ENCODE measurements around the gene RNF222.
A peak's percentile ranks its signal among the peaks of the same experiment; 100 is the strongest.
"Not testable (repeated sequence)": the region's sequence is repeated elsewhere in the genome, so short reads cannot be mapped to it uniquely, and the experiment has no call there.

The RNF222 gene

DNA sequence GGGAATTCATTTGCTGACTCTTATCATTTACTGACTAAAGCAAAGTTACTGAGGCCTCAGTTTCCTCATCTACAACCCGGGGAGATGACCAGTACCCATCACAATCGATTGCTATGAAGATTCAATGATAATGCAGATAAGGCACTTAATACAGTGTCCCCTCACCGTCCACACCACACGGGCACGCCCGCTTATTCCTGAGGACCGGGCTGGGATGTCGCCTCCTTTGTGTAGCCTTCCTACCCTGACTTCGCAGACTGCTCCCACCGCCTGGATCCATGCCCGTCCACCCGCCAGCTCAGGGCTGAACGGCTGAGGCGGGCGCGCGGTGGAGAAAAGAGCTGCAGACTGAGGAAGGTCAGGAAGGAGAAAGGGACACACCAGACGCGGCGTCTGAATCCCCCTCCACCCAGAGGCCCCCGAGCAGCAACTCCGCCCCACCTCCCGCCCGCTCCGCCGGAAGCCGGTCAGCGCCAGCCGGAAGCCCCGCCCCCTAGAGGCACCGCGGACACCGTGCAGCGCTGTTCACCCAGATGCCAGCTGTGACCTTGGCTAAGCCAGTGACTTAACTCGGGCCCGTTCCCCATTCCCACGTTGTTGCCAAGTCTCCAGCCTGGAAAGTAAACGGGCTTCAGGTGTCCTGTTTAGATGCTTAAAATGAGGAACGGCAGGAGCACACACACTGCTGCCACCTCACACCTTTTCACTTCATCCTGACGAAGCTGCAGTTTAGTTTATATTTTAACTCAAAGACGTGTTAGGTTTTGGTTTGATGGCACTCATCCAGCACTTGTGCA, 21.2 kb downstream of the RNF222 start, which contains the start of gene KRABD2:
Gene KRABD2 (minus strand): TSS at position 434 of the 797 bp plus-strand sequence.
- no peaks in the 10 kb centered on the region for H3K9me3 Mint-ChIP-seq
- peaks cover 66% of the 10 kb centered on the region for H3K36me3 Mint-ChIP-seq
- peaks cover 60% of the 10 kb centered on the region for H3K4me1 Mint-ChIP-seq

GRCh38 chr17:8375738-8376259, 21.8 kb downstream of the RNF222 start:
- Mint-ChIP-seq H3K27me3 (no peaks in the 10 kb centered on the region), H3K4me1 (peaks cover 53% of the 10 kb centered on the region), H3K4me3 (peak overlapping the region; percentile 86), H3K9me3 (no peaks in the 10 kb centered on the region), H3K36me3 (peaks cover 64% of the 10 kb centered on the region), H3K27ac (peak overlapping the region; percentile 71)
- no peak for ATAC-seq

More for the DNA sequence above, 21.2 kb downstream of the RNF222 start, which contains the start of gene KRABD2:
- Mint-ChIP-seq H3K27me3 (no peaks in the 10 kb centered on the region), H3K4me3 (peak within 1 kb of the TSS; percentile 86), H3K27ac (peak within 1 kb of the TSS; percentile 71)
- ATAC-seq: peak; percentile 99

DNA sequence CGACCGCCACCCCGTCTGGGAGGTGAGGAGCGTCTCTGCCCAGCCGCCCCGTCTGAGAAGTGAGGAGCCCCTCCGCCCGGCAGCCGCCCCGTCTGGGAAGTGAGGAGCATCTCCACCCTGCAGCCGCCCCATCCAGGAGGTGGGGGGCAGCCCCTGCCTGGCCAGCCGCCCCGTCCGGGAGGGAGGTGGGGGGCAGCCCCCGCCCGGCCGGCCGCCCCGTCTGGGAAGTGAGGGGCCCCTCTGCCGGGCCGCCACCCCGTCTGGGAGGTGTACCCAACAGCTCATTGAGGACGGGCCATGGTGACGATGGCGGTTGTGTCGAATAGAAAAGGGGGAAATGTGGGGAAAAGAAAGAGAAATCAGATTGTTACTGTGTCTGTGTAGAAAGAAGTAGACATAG, 23.8 kb downstream of the RNF222 start:
- H3K4me3 Mint-ChIP-seq, H3K27ac Mint-ChIP-seq, ATAC-seq, H3K27me3 Mint-ChIP-seq, H3K9me3 Mint-ChIP-seq: not testable (repeated sequence)
- Mint-ChIP-seq H3K36me3 (peaks cover 59% of the 10 kb centered on the region), H3K4me1 (peaks cover 46% of the 10 kb centered on the region)

DNA sequence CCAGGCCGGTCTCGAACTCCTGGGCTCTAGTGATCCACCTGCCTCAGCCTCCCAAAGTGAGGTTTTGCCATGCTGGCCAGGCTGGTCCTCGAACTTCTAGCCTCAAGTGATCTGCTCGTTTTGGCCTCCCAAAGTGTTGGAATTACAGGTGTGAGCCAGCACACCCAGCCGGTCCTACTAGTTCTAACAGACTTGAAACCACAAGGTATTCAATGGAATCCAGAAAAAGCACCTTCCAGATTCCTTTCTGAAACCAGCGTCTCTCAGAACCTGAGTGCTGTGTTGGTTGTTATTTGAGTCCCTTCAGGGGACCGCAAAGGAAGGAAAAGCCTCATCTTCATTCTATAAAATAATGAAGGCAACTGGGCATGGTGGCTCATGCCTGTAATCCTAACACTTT, 25.2 kb downstream of the RNF222 start:
- no peak for ATAC-seq
- H3K4me1 Mint-ChIP-seq: peaks cover 31% of the 10 kb centered on the region
- H3K27me3 Mint-ChIP-seq: no peaks in the 10 kb centered on the region
- peak overlapping the region; percentile 42 for H3K27ac Mint-ChIP-seq
- H3K4me3 Mint-ChIP-seq: no peak overlapping the region
- peaks cover 53% of the 10 kb centered on the region for H3K36me3 Mint-ChIP-seq
- no peaks in the 10 kb centered on the region for H3K9me3 Mint-ChIP-seq

- Mint-ChIP-seq H3K36me3 (peaks cover 50% of the 10 kb centered on the region), H3K9me3 (no peaks in the 10 kb centered on the region), H3K27ac (no peak overlapping the region)
Observed at GRCh38 chr17:8371786-8372185, 25.8 kb downstream of the RNF222 start.

DNA sequence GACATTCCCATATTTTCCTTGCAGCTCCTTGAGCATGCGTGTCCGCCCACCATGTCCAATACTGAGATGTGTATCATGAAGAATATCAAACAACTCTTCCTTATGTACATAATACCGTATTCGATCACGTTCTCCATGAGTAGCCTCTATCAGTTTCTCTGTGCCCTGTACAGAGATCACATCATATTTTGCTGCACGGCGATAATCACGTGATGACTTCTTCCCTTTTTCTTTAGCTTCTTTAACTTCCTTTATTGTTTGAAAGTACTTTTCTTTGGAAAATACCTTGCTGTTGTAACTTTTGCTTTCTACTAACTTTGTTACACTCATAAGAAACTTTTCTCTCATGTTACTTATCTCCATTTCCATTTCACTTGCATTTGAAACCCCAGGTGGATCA, 27.7 kb downstream of the RNF222 start:
- peaks cover 15% of the 10 kb centered on the region for H3K4me1 Mint-ChIP-seq
- no peak for ATAC-seq
- no peak overlapping the region for H3K4me3 Mint-ChIP-seq

More at GRCh38 chr17:8371786-8372185, 25.8 kb downstream of the RNF222 start:
- no peak for ATAC-seq
- Mint-ChIP-seq H3K27me3 (no peaks in the 10 kb centered on the region), H3K4me3 (no peak overlapping the region), H3K4me1 (peaks cover 28% of the 10 kb centered on the region)

DNA sequence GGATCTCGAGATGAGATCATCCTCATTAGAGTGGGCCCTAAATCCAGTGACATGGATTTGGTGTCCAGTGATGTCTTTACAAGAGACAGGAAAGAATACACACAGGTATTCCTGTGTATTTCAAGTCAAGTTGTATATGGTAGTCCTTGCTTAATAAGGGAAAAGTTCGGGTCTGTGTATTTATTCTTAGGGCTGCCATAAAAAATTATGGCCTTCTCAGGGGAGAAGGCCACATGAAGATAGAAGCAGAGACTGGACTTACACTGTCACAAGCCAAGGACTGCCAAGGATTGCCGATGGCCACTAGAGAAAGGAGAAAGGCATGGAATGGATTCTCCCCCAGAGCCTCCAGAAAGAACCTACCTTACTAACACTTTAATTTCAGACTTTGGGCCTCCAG, 29.4 kb downstream of the RNF222 start:
- H3K27me3 Mint-ChIP-seq: no peaks in the 10 kb centered on the region
- no peak for ATAC-seq
- no peak overlapping the region for H3K4me3 Mint-ChIP-seq
- no peaks in the 10 kb centered on the region for H3K9me3 Mint-ChIP-seq
- H3K36me3 Mint-ChIP-seq: peaks cover 37% of the 10 kb centered on the region
- H3K27ac Mint-ChIP-seq: no peak overlapping the region
- H3K4me1 Mint-ChIP-seq: peaks cover 12% of the 10 kb centered on the region

More for the DNA sequence above, 27.7 kb downstream of the RNF222 start:
- Mint-ChIP-seq H3K27me3 (no peaks in the 10 kb centered on the region), H3K36me3 (peaks cover 39% of the 10 kb centered on the region), H3K27ac (peak overlapping the region; percentile 57), H3K9me3 (no peaks in the 10 kb centered on the region)

DNA sequence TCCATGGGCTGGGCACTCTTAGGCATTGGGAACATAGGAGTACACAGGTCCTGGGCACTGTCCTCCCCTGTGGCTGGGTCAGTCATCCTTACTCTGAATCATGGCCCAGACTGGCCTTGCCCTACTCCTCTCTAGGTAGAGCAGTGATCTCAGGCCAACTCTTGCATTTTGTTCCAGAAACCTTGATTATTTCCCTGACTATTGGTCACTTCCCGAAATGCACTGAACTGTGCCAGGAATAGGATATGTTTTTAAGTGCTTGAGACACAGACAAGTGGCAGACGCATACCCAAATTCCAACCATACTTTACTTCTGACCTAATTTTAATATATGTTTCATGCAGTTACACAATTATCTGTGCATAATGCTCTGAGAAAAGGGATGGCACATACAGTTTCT, 31.4 kb downstream of the RNF222 start:
- Mint-ChIP-seq H3K9me3 (no peaks in the 10 kb centered on the region), H3K4me1 (peaks cover 9% of the 10 kb centered on the region), H3K27ac (no peak overlapping the region), H3K27me3 (no peaks in the 10 kb centered on the region), H3K4me3 (no peak overlapping the region), H3K36me3 (peaks cover 25% of the 10 kb centered on the region)
- ATAC-seq: no peak

GRCh38 chr17:8365143-8365542, 32.5 kb downstream of the RNF222 start:
- no peaks in the 10 kb centered on the region for H3K9me3 Mint-ChIP-seq
- H3K4me1 Mint-ChIP-seq: peaks cover 6% of the 10 kb centered on the region
- peaks cover 20% of the 10 kb centered on the region for H3K36me3 Mint-ChIP-seq
- no peaks in the 10 kb centered on the region for H3K27me3 Mint-ChIP-seq
- H3K4me3 Mint-ChIP-seq: no peak overlapping the region
- no peak overlapping the region for H3K27ac Mint-ChIP-seq
- no peak for ATAC-seq

DNA sequence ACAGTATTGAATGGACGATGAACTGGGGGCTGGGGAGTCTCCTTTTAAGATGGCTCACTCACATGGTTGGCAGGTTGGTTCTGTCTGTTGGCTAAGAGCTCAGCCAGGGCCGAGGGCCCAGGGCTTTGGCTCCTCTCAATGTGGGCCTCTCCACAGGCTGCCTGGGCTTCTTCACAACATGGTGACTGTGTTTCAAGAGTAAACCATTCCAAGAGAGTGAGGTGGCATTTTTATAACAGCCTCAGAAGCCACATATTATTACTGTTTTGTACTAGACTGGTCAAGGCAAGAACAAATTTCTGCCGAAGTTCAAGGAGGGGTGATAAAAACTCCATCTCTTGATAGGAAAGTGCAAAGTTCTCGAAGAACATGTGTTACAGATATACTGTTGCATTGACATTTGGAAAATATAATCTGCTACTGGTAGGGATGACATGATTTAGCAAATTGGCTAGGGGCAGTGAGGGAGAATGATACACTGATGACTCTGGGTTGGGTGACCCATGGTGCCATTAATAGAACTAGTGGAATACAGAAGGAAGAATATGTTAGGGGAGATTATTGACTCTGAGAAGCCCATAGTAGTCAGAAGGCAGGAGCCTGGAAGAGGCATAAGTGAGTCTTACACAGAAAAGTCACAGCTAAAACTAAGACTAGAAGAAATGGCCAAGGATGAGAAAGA, 34.8 kb downstream of the RNF222 start:
- no peaks in the 10 kb centered on the region for H3K27me3 Mint-ChIP-seq
- H3K4me3 Mint-ChIP-seq: no peak overlapping the region
- ATAC-seq: no peak
- no peak overlapping the region for H3K27ac Mint-ChIP-seq
- H3K36me3 Mint-ChIP-seq: peaks cover 7% of the 10 kb centered on the region
- no peaks in the 10 kb centered on the region for H3K9me3 Mint-ChIP-seq
- H3K4me1 Mint-ChIP-seq: no peaks in the 10 kb centered on the region

DNA sequence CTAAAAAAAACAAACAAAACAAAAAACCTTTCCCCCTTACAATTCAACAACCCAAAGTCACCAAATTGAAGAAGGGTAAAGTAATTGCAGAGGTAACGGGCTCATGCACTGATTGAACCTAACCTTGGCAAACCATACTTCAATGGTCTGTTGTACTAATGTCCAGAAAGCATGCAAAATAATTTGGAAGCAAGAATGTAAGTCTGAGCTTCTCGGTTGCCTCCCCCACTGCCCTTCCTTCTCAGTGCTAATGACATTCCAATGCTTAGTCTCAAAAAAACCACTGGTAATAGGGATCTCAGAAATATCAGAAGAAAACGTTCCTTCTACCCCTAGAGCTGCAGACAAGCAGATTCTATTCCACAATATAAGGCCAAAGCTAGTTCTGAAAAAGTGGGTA, 36.9 kb downstream of the RNF222 start:
- no peak overlapping the region for H3K4me3 Mint-ChIP-seq
- H3K27ac Mint-ChIP-seq: no peak overlapping the region
- no peaks in the 10 kb centered on the region for H3K9me3 Mint-ChIP-seq
- no peaks in the 10 kb centered on the region for H3K4me1 Mint-ChIP-seq
- H3K36me3 Mint-ChIP-seq: peaks cover 7% of the 10 kb centered on the region
- ATAC-seq: no peak
- no peaks in the 10 kb centered on the region for H3K27me3 Mint-ChIP-seq

- H3K27me3 Mint-ChIP-seq: no peaks in the 10 kb centered on the region
- peaks cover 7% of the 10 kb centered on the region for H3K36me3 Mint-ChIP-seq
- H3K9me3 Mint-ChIP-seq: no peaks in the 10 kb centered on the region
- no peak overlapping the region for H3K4me3 Mint-ChIP-seq
- H3K4me1 Mint-ChIP-seq: no peaks in the 10 kb centered on the region
- no peak overlapping the region for H3K27ac Mint-ChIP-seq
- ATAC-seq: no peak
Observed at GRCh38 chr17:8360260-8360659, 37.4 kb downstream of the RNF222 start.

DNA sequence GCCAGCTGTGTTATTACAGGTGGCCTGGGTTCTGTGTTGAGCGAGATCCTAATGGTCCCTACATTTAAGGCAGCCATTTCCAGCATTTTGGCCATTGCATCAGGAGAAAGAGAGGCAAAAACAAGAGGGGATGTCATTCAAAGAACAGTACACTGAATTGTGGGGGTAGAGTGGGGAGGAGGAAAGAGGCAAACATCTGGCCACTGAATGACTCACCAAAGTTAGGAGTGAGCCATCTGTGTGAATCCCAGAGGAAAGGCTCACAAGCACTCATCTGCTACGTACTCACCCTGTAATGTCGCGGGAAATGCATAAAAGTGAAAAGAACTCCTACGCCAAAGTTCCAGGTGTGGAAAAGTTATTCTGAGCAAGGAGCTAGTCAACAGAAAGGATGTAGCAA, 37.9 kb downstream of the RNF222 start:
- H3K4me3 Mint-ChIP-seq: no peak overlapping the region
- no peak overlapping the region for H3K27ac Mint-ChIP-seq
- H3K4me1 Mint-ChIP-seq: no peaks in the 10 kb centered on the region
- H3K36me3 Mint-ChIP-seq: peaks cover 7% of the 10 kb centered on the region
- ATAC-seq: no peak
- no peaks in the 10 kb centered on the region for H3K9me3 Mint-ChIP-seq
- H3K27me3 Mint-ChIP-seq: no peaks in the 10 kb centered on the region

DNA sequence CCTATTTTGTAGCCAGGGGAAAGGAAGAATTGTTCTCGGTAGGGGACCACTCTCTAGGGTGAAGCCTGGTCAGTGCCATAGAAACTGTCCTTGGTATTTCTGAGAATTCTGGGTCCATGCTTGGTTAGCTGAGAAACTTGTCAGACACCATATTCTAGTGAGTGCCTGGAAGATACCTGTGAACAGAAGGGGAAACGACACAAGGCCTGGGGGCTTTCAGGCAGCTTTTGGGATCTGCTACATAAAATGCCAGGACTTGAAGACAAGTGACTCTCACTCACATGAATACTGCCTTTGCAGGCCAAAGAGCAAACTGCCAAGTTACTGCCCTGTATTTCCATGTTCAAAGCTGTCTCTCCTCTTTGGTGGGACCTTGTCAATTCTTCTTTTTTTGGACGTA, 39.7 kb downstream of the RNF222 start:
- Mint-ChIP-seq H3K4me1 (no peaks in the 10 kb centered on the region), H3K27me3 (peaks cover 9% of the 10 kb centered on the region), H3K36me3 (peaks cover 7% of the 10 kb centered on the region), H3K27ac (no peak overlapping the region), H3K9me3 (no peaks in the 10 kb centered on the region), H3K4me3 (no peak overlapping the region)
- ATAC-seq: no peak

GRCh38 chr17:8354236-8354635, 43.4 kb downstream of the RNF222 start:
- Mint-ChIP-seq H3K27me3 (peaks cover 22% of the 10 kb centered on the region), H3K36me3 (peaks cover 7% of the 10 kb centered on the region)
- ATAC-seq: no peak

More at GRCh38 chr17:8354236-8354635, 43.4 kb downstream of the RNF222 start:
- H3K4me3 Mint-ChIP-seq: no peak overlapping the region
- H3K27ac Mint-ChIP-seq: no peak overlapping the region
- no peaks in the 10 kb centered on the region for H3K9me3 Mint-ChIP-seq
- no peaks in the 10 kb centered on the region for H3K4me1 Mint-ChIP-seq

Measured in stimulated activated memory B cell treated with anti-CD40 and anti-IgM and Interleukin-4, amounts not matched to agents 10 μg/mL and 1 μg/mL and 100 μg/mL, for 72 hours (primary cell).